Non-pigmented ciliary epithelial cell (primary cell): Measurements from ENCODE around the gene VSIG8.

Experiments used
- DNase-seq: peaks from one replicate; pipeline ENCODE4 v3.0.0-alpha.2; 2010; ENCODE audit warnings: low read depth

Gene VSIG8

DNA sequence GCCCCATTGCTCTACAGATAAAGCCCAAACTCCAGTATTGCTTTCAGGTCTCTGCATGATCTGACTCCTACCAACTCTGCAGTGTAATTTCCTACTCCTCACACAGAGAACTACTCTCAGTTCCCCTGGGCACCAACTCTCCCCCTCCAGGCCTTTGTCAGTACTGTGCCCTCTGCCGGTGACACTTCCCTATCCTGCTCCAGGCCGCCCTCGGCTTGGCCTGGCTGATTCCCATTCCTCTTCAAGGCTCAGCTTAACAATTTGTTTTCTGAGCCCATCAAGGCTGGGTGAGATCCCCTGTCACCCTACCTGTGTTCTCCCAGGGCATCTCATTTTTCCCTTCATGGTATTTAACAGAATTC lies 33.2 kb downstream of the VSIG8 start:
- no peak for DNase-seq

DNA sequence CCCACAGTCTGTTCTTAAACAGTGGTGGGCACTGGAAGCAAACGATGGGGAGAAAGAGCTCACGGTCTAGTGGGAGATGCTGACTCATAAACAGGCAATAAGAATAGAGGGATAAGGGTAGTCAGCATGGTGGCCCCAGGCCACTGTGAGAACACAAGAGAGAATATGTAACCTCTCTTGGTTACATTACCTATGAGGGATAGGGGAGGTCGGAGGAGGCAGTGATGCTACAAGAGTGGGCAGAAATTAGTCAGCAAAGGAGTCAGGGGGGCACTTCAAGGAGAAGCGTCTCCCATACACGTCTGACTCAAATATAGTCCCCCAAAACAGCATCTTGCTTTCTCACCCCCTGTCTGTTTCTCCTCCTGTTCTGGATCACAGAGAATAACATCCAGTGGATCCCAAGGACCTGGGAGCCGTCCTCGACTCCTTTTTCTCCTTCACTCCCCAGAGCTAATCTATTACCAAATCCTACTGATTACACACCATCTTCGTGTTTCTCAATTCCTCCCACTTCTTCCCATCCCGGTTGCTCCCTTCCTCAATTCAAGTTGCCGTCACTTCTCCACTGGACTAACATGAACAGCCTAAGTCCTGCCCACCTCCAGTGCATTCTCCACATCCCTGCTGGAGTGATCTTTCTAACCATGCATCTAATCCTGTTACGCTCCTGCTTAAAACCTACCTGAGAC lies 33.7 kb downstream of the VSIG8 start:
- DNase-seq, result no peak

DNA sequence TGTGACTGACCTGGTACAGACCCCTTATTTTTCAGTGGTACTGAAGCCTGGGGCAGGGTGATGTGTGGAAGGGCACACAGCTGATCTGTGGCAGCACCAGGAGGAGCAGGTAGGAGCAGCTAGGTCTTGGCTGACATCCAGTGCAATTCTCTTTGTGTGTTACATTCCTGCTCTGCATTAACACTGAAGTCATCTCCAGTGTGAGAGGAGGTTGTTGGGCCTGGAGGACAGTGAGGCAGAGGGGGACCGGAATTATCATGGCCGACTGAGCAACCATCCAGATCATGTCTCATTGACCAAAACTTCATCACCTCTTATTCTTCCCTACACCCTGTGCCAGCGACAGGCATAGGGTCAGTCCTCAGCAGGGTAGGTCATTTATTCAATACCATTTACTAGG lies 34.3 kb downstream of the VSIG8 start:
- no peak for DNase-seq

- DNase-seq, result no peak
Measured at GRCh38 chr1:159827549-159827948, 34.9 kb downstream of the VSIG8 start.

GRCh38 chr1:159827102-159827490 lies 35.4 kb downstream of the VSIG8 start:
- no peak for DNase-seq

DNA sequence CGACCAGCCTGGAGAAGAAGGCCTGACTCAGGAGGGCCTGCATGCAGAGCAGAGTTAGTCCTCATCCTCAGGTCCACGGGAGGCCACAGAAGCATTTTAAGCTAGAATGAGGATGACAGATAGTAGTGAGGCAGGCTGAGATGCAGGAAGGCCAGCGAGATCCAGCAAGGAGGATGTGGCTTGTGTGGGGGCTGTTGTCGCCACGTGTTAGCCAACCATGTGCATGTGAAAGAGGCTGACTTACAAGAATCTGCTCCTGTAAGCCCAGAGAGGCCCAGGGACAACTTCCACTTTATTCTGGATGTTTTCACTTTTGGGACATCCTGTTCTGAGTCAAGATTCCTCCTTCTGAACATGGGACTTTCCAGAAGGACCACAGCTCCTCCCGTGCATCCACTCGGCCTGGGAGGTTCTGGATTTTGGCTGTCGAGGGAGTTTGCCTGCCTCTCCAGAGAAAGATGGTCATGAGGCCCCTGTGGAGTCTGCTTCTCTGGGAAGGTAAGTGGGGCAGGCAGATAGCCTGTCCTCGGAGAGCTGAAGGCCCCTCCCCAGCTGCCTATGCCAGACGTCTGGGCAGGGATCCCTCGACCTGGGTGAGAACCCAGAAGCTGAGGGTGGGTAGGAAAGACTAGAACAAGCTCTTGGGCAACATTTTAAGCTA lies 35.9 kb downstream of the VSIG8 start, which contains the start of gene SLAMF8:
Gene SLAMF8 (plus strand): TSS at position 433 of the 661 bp plus-strand sequence. CDS start 26 bp downstream, at position 459.
- DNase-seq, result no peak

DNA sequence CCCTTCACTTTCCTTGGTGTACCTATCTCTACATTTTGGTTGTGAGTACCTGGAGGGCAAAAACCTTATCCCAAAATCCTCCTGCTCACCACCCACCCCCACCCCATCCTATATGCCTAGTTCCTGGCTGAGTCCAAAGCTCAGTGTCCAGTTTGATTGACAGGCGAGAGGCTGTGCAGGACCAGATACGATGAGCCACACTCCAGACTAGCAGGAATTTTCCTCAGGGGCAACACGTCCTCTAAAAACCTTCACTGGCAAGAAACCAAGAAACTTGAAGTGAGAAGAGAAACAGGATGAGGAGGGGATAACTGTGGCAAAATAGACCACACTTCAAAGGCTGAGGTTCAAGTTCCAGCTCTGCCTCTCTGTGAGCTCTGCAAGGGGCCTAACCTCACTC lies 36.9 kb downstream of the VSIG8 start:
- no peak for DNase-seq

DNA sequence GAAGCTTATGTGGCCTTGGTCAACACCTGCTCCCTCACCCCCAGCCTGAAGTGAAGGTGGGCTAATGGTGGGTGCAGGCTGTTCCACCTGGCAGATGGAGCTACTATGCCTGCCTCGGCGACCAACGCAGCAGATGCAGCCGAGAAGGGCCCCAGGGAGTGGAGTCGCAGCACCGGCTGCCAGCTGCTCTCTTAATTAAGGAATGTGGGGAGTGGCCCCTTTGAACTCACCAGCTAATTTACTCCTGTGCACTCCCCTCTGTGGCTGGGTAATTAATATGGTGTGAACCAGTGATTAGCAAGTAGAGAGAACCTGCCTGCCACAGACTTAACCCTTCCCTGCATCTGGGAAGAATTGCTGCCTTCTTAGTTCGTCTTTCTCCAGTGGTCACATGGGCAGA lies 39.1 kb downstream of the VSIG8 start:
- DNase-seq, result no peak

GRCh38 chr1:159821171-159821867 lies 41.1 kb downstream of the VSIG8 start:
- no peak for DNase-seq

DNA sequence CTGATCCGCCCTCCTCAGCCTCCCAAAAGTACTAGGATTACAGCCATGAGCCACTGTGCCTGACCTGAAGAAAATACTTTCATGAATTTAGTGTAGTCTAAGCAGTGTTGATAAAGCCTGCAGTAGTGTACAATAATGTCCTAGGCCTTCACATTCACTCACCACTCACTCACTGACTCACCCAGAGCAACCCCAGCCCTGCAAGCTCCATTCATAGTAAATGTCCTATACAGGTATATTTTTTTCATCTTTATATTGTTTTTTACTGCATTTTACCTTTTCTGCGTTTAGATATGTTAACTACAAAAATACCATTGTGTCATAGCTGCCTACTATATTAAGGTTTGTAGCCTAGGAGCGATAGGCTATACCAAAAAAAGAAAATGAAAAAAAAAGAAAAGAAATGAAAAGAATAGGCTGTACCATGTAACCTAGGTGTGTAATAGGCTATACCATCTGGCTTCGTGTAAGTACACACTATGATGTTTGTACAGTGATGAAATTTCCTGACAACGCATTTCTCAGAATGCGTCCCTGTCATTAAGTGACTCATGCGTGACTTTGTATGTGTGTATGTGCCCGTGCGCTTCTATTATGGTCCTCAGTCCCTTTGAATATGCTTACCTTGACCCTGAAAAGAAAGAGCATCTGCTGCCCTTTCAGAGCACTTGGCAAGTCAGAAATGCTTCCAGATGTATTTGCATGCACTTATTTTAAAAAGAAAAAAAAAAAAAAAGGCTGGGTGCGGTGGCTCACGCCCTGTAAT lies 45.0 kb downstream of the VSIG8 start:
- no peak for DNase-seq

GRCh38 chr1:159815926-159816325 lies 46.5 kb downstream of the VSIG8 start:
- DNase-seq, result no peak

- no peak for DNase-seq
Measured at GRCh38 chr1:159804924-159805323, 57.5 kb downstream of the VSIG8 start.
